ENCODE results near the gene PRKAR1B.
"Not testable (repeated sequence)": the region's sequence is repeated elsewhere in the genome, so short reads cannot be mapped to it uniquely, and the experiment has no call there.

The PRKAR1B gene

DNA sequence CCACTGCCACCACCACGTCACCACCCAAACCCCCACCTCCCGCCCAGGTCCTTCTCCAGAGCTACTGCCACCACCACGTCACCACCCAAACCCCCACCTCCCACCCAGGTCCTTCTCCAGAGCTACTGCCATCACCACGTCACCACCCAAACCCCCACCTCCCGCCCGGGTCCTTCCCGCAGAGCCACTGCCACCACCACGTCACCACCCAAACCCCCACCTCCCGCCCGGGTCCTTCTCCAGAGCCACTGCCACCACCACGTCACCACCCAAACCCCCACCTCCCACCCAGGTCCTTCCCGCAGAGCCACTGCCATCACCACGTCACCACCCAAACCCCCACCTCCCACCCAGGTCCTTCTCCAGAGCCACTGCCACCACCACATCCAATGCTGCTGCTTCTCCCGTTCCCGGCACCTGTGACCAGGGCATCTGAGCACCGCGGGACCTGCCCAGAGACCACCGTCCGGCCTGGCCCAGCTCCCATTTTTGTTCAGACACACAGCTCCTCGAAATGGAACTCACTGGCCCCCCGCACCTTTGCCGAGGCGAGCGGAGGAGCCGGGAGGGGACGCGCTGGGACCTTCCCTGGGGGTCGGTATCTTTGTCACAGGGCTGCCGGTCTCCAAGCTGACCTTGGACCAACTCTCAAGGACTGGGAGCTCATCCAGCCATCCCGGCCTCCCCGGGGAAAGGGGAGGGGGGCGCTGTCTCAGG lies 174.8 kb downstream of the PRKAR1B start:
- DNase-seq: not testable (repeated sequence)

GRCh38 chr7:551615-551970 lies 175.5 kb downstream of the PRKAR1B start:
- not testable (repeated sequence) for DNase-seq

- no peak for DNase-seq
Measured at GRCh38 chr7:550881-551614, 176.0 kb downstream of the PRKAR1B start.

- no peak for DNase-seq
Measured at GRCh38 chr7:549891-550625, 177.0 kb downstream of the PRKAR1B start.

- DNase-seq: no peak
Measured at GRCh38 chr7:549066-549890, 177.8 kb downstream of the PRKAR1B start.

GRCh38 chr7:548401-548800 lies 178.7 kb downstream of the PRKAR1B start:
- DNase-seq: no peak

DNA sequence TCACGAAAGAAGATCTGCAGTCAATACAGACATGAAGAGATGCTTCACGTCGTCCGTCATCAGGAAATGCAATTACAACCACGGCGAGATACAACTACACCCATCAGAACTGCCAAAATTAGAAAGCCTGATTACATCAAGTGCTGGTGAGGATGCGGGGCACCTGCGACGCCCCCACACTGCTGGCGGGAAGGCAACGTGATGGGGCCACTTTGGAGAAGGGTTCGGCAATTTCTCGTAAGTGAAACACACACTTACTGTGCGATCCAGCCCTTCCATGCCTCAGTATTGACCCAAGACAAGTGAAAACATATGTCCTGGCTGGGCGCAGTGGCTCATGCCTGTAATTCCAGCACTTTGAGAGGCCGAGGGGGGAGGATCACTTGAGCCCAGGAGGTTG lies 181.6 kb downstream of the PRKAR1B start:
- no peak for DNase-seq

DNA sequence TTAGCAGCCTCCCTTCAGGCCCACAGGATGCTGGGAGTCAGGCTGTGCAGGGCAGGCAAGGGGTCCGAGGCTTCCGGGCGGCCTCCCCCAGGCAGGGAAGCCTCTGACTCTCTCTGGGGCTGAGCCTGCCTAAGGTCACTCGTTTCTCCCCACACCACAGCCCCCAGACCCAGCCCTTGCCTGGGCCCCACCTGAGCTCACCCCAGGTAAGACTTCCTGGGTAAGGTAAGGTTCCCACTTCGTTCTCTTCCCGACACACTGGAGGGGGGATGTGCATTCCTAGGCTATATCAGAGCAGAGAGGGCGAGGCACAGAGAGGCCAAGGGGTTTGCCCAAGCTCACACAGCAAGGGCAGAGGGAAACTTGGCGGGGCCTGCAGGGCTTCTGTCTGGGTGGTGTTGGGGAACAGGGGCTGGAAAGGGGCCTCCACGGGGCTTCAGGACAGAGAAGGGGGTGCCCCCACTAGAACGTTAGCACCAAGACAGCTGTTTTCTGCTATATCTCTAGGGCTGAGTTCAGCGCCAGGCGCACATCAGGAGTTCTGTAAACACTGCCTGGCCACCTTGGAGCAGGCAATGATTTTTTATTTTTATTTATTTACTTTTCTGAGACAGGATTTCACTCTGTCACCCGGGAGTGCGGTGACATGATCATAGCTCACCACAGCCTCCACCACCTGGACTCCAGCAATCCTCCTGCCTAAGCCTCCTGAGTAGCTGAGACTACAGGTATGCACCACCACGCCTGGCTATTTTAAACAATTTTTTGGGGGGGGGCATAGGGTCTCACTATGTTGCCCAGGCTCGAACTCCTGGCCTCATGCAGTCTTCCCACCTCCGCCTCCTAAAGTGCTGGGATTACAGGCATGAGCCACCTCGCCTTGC lies 182.5 kb downstream of the PRKAR1B start:
- no peak for DNase-seq

DNA sequence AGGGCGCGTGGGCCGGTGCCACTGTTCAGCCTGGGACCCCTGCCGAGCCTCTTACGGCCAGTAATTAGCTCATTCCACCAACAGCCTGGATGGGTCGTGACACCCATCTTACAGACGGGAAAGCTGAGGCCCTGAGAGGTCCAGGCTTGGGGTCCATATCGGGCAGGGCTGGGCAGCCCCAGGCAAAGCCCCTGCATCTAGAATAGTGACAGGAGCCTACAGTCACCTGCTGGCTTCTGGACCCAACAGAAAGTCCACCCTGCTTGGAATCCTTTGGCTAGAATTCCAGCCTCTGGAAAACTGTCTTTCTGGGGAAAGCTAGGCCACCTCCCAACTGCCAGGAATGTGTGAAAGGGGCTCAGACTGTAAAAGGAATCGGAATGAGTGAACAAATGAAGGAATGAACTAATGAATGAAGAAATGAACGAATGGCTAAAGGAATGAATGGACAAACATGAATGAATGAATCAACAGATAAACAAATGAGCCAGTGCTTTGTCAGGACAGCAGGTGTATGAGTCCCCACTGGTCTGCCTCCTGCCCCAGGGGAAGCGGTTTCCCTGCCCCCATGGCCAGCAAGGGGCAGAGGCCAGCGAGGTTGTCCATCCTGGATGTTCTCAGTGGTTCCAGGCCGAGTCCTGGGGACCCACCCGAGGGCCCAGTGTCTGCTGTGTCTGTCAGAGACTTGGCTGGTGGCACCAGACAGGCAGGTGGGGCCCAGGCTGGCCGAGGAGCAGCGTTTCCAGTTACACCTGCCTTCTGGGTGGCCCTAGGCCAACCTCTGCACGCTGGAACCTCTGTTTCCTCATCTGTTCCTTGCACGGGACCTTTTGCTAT lies 183.4 kb downstream of the PRKAR1B start:
- DNase-seq: no peak

- DNase-seq: no peak
Measured at GRCh38 chr7:542713-543500, 184.2 kb downstream of the PRKAR1B start.

- DNase-seq: no peak
Measured at GRCh38 chr7:542131-542712, 184.9 kb downstream of the PRKAR1B start.

GRCh38 chr7:541661-542060 lies 185.4 kb downstream of the PRKAR1B start:
- no peak for DNase-seq

GRCh38 chr7:540997-541396 lies 186.1 kb downstream of the PRKAR1B start:
- no peak for DNase-seq

DNA sequence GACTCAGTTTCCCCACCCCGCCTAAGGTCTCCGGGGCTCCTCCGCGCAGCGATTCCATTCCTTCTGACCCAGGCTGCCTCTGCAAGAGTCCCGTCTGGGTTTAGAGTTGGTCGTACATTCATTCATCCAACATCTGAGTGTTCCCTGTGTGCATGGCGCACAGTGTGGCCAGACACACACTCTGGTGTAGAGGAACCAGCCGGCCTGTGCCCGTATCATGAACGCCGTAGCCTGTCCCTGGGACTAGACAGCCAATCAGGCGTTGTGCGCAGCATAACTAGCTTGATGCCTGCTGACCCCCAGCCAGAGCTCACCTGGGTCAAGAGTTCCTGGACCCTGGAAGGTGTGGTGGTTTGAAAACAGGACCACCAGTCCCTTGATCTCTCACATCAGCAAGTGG lies 186.5 kb downstream of the PRKAR1B start:
- no peak for DNase-seq

DNA sequence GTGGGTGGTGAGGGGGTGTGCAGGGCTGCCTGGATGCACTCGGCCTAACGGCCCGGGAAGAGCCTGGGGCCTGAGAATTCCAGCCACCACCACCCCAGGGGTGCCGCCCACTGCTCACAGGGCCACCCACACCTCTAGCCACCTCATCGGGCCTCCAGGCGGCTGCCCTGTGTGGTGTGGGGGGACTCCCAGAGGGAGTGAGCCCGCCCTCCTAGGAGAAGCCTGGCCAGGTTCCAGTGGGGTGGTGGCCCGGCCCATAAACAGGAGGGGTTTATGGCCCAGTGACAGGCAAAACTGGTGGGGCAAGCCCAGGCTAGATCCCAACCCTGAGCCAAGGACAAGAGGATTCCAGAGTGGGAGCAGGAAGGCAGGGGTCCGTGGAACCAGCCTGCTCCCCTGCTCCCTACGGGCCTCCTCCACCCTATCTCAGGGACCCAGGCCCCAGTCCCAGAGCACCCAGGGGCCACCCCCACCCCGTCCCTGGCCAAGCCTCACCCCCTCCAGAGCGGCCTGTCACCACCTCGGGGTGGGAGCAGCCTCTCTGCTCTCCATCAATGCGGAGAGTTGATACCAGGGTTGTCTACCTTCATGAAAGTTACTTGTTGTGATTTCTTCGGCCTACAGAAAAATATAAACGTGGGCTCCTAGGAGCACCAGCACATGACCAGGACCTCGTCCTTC lies 187.2 kb downstream of the PRKAR1B start:
- no peak for DNase-seq

GRCh38 chr7:538764-539685 lies 188.1 kb downstream of the PRKAR1B start:
- DNase-seq: no peak

DNA sequence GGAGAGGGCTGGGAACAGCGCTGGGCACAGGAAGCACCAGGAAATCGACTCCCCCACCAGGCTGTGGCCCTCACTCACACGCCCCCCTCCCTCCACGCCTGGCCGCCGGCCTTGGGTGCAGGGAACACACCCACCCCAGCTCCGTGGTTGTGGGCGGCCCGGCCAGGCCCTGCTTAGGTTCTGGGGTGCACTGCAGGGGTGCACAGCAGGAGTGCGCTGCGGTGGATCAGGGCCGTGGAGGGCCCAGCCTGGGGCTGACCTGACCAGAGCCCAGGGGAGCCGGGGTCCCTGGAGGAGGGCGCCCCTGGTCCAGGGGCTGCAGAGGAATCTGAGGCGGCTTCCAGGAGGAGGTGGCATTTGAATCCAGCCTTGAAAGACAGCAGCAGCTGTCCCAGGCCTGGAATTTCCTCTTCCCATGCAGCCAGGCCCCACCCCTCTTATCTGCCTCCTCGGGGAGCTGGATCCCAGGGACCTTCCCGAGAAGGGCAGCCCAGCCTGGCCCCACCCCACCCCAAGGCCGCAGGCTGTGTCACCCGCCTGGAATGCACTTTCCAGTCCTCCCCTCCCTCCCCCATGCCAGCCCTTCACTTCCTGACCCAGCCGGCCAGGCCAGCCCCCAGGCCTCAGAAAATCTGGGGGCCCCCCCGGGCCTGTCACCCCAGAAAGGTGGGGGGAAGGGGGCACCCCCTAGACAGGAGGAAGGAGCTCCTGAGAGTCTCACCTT lies 189.0 kb downstream of the PRKAR1B start:
- DNase-seq: no peak

All from stimulated activated CD4-positive, alpha-beta T cell treated with anti-CD3 and anti-CD28 coated beads, Interleukin-4, amount 100 ng/mL, for 24 hours (primary cell).